Adrenal gland (tissue), 5 donors: ENCODE data around the gene FAM234A.

ENCODE experiments used
- CTCF ChIP-seq, 6 experiments: fragments of 450-650 bp in 4 of 6; fragments of 200-600 bp in 2 of 6; sonication (generic) in 1 of 6; IDR thresholded peaks; 1 replicate in 5 of 6; 2 replicates in 1 of 6; pipeline versions ENCODE4 v1.5.1 to v1.8.0; 2016 to 2021; ENCODE audit warnings: antibody characterized with exemption in 6 of 6, mild to moderate bottlenecking in 2 of 6, moderate library complexity in 1 of 6
- POLR2A ChIP-seq, 2 donors: fragments of 450-650 bp; IDR thresholded peaks; one replicate each; pipeline ENCODE4 v1.6.1; 2017; ENCODE audit warnings: antibody characterized with exemption in 2 of 2, mild to moderate bottlenecking in 2 of 2, moderate library complexity in 1 of 2
- donor health status: DM: no; HTN: no; CAD: no.

- TF ChIP-seq CTCF (IDR thresholded peaks at IDR 0.05) (no peak), POLR2A (IDR thresholded peaks at IDR 0.05) (no peak)
Measured at GRCh38 chr16:303760-304505, 69.3 kb downstream of the FAM234A start.
